Hypothalamus (tissue), 51 donors: Measurements from ENCODE around the gene LY9.

Experiments used
- DNase-seq, 51 donors: peaks; one replicate each; lab custom pipeline; 2025; lab: John Stamatoyannopoulos, UW

The LY9 gene

DNA sequence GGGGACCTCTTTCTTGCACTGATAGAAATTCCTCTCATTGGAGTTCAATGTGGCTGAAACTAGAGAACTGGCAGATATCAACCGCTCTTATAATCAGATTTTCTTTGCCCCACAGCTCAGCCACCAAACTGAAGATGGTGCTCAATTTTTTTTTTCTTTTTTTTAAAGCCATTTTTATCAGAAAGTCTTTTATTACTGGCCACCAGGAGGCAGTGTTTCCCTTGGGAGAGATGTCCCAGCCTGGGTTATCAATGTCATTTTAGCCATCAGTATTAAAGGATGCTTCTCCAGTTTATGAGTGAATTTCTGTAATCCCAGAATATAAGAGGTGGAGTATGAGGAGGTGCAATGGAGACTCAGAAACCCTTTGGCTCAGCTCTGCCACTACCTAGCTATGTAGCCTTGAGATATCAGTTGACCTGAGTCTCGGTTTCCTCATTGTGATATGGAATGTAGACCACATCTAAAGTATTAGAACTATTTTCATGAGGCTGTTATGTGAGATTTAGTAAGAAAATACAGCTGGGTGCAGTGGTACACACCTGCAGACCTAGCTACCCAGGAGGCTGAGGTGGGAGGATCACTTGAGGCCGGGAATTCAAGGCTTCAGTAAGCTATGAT lies 39.1 kb downstream of the LY9 start:
- peak in 2 of 51 donors; percentile 5 to 10 for DNase-seq

DNA sequence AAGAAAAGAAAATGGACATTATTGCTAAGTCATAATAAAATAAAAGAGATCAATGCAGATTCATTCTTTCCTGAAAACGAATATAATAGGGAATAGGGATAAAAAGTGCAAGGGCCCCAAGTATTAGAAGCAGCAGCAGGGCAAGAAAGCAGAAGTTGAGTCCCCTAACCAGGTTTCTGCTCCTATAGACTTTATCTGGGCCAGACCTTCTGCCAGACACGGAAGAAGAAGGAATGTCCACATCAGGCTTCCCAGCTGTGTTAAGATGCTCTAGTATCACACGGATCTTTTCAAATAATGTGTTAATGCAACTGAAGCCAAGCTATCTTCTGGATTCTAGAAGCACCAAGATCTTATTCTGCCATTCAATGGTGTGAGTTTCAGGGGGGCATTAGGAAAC lies 39.8 kb downstream of the LY9 start:
- DNase-seq, result no peak

DNA sequence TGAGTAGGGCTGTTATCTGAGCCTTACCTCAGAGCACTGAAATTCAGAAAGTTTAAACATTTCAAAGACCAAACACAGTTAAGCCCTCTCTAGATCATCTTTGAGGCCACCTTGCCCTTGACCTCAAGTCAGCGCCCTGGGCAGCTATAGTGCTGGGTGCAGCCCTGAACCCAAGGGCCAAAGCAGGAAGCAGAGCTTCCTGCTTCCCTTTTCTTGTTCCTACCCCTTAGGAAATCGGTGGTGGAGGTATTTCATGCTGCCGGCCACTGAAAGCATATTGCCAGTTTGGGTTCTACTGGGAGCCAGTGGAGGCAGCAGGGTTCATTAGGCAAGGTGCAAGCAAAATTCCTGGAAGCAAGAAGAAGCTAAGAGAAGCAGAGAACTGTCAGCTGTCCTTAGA lies 40.6 kb downstream of the LY9 start:
- no peak for DNase-seq

DNA sequence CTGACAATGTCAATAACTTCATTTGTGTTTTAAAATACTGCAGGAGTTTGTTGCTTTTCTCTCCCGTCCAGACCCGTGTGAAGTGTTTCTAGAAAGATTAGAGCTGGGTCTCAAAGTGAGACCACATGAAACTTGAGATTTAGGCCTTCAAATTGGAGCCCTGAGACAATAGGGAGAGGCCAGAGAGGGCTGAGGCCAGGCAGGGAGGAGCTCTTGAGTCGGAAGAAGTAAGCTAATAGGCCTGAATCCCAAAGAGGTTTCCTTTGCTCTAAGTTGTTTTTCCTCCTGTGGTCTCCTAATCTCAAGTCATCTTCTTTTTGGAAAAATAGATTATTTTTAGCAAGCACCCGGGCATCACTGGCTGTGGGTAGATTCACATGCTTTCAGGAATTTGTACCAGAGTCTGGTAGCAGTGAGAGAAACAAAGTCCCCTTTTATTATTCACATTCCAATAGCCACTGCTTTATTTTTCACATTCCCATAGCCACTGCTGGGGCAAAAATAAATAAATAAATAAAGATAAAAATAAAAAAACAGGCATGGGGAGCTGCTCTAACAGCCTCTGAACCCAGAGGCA lies 41.1 kb downstream of the LY9 start:
- no peak for DNase-seq

DNA sequence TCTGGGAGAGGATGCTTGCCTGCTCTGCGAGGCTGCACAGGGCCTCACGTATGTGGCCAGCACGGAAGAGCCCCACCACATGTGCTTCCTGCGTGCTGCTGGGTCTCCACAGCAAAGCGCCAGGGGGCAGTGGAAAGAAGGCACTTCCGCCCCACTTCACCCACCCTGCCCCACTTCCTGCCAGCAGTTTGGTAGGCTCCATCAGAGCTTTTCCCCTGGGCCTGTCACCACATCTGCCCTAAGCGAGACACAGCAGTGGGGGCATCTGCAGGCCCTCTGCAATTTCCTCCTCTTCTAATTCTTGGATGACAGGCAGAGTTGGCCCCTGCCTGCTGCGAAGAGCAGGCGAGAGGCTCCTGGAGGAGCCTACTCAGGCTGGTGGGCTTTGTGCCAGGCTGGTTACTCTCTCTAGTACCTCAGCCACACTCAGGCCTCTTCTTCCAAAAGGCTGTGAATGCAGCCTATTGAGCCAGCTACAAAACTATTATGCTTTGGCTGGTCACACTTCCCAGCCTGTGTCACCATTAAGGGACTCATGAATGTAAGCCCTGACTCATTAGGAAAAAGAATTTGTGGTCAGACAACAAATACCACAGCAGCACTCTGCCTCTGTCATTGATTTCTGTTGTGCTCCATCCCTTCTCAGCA lies 41.7 kb downstream of the LY9 start:
- peak in 14 of 51 donors; percentile 2 to 40 (median 17) for DNase-seq

DNA sequence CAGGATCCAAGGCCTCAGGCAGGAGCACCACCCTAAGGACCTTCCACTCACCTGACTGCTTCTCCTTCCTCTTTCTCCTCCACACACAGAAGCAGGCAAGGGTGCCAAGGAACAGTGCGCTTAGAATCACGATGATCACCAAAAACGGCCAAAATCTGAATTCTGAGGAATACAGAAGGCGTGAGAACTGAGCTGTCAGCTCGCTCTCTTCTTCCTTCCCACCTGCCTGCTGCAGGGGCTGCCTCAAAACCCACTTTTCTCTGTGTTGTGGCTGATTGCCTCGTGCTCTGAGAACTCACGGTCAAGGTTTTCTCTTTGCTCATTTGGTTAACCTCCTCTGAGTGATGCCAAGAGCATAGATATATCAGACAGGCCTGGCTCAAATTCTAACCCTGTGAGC lies 42.9 kb downstream of the LY9 start:
- DNase-seq, result no peak

DNA sequence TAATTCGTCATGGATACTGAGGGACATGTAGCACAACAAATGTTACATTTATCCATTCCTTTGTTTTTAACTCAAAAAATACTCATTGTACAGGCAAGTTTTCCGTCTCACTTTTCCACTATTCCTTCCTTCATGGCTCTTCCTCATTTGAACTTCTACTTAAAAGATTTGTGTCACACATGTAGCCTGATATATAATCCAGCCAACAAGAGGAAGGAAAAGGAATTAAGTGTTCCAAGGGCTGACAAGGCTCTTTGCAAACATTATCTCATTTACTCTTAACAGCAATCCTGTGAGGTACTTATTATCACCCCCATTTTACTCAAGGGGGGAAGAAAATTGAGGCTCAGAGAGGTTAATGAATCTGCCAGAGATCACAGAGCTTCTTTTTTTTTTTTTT lies 43.8 kb downstream of the LY9 start:
- no peak for DNase-seq

DNA sequence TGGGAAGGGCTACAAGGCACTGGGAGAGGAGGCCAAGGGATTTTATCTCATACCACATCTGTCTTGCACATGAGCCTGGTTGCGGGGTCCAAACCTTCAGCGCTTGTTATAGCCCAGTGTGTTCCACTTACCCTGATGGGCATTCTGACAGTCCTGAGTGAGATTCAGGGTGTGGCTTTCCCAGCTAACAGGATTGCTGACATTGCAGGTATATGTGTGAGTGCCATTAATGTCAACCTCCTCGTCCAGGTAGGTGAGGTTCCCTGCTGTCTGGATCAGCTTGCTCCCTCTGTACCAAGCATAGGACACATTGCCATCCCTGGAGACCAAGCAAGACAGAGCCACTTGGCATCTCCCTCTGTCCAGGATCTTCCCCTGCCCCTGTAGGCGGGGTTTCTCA lies 45.1 kb downstream of the LY9 start:
- no peak for DNase-seq

DNA sequence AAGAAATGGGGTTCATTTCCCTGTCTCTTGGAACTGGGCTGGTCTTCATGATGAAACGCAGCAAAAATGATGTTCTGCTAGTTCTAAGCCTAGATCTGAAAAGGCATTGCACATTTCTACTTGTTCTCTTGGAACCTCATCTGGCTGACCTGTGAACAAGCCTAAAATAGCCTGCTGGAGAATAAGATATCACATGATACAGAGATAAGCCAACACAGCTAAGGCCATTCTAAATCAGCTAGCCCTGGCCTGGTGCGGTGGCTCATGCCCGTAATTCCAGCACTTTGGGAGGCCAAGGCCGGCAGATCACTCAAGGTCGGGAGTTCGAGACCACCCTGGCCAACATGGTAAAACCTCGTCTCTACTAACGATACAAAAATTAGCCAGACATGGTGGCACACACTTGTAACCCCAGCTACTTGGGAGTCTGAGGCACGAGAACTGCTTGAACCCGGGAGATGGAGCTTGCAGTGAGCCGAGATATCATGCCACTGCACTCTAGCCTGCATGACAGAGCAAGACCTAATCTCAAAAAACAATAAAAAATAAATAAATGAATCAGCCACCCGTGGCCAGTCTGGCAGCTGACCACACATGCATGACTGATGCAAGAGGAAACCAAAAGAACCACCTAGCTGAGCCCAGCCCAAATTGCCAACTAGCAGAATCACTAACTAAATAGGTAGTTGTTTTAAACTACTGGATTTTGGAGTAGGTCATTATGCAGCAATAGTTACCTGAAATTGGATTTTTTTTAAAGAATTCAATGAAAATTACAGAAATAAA lies 48.7 kb downstream of the LY9 start:
- no peak for DNase-seq

DNA sequence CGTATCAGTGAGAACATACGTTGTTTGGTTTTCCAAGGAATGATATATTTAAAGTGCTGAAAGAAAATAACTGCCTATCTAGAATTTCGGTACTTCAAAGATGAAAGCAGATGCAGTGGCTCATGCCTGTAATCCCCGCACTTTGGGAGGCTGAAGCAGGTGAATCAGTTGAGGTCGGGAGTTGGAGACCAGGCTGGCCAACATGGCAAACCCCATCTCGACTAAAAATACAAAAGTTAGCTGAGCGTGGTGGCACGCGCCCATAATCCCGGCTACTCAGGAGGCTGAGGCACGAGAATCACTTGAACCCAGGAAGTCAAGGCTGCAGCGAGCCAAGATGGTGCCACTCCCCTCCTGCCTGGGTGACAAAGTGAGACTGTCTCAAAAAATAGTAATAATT lies 50.3 kb downstream of the LY9 start:
- no peak for DNase-seq

DNA sequence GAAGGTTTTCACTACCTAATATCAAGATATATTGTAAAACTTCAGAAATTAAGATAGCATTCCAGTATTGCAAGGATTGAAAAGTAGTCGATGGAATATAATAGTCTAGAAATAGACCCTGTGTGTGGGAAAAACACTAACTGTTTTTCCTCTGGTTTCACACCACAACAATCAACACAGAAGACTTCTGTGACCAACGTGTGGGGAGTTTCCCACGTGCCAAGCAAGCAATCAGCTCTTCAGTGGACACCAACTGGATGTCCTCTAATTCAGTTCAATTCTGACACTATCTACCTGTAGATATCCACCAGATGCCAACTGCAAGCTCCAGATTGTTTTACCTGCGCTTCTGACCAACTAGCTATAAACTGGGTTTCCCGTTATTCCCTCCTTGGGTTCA lies 54.6 kb downstream of the LY9 start:
- no peak for DNase-seq

DNA sequence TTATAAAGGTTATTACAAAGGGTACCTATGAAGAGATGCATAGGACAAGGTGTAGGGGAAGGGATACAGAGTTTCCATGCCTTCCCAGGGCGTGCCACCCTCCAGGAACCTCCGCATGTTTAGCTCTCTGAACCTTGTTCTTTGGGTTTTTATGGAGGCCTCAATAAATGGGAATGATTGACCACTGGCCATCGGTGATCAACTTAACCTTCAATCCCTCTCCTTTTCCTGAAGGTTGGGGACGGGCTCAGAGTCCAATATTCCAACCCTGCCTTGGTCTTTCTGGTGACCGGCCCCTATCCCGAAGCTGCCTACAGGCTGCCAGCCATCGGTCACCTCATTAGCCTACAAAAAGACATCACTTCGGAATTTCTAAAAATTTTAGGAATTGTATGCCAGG lies 55.0 kb downstream of the LY9 start:
- DNase-seq, result no peak

DNA sequence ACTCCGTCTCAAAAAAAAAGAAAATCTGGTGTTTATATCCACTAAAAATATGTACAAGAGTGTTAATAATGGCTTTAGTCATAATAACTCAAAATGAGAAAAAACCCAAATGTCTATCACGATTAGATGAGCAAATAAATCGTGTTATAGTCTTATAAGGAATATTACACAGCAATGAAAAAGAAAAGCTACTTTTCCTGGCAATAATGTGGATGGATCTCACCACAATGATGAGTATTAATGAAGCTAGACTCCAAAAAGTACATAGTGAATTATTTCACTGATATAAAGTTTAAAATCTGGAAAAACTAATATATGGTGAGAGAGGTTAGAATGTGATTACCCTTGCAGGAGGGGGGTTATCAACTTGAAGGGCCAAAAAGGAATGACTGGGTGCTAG lies 57.0 kb downstream of the LY9 start:
- DNase-seq, result no peak

DNA sequence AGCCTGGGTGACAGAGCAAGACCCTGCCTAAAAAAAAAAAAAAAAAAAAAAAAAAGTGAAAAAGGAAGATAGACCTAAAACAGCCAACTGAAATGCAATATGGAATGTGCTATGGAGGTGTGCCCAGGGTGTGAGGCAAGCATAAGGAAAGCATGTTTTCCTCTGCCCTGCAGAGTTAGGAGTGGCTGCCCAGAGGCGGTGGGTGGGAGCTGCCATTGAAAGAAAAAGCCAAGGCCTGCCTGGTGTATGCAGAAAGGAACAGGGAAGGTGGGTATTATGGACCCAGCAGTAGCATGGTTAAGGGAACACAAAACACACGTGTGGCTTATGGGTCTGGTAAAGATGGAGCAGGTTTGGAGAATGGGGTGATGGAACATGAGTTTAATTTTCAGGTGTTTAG lies 57.8 kb downstream of the LY9 start:
- no peak for DNase-seq

DNA sequence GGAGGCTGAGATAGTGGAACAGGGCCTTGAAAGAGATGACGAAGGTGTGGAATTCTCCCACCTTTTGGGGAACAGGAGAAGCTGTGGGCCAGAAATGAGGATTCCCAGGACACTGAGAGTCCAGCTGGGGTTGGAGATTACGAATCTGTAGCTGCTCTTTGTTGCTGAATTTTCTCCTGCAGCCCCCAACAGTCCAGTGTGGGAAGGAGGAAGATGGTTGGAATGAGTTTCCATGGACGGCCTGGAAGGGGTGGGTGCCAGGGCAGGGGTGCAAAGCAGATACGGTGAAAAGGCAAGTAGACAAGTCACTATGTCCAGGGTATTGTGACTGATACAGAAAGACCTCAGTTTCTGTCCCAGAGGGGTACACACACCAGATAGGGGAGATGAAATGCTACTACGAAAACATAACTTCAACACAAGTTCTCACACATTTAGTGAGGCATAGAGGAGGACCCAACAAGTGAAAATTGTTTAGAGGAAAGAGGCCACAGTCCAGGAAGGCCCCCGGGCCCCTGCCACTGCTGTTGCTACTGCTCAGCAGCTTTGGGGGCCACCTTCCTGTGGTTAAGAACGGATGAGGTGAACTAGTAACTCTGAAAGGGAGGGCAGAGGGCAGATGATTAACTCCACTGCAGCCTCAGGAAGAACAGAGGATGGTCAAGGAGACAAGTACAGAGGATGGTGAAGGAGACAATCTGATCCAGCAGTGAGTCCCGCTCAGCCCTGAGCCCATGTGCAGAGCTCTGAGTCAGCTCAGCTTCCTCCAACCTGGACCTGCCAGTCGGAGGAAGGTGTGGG lies 59.4 kb downstream of the LY9 start:
- no peak for DNase-seq

DNA sequence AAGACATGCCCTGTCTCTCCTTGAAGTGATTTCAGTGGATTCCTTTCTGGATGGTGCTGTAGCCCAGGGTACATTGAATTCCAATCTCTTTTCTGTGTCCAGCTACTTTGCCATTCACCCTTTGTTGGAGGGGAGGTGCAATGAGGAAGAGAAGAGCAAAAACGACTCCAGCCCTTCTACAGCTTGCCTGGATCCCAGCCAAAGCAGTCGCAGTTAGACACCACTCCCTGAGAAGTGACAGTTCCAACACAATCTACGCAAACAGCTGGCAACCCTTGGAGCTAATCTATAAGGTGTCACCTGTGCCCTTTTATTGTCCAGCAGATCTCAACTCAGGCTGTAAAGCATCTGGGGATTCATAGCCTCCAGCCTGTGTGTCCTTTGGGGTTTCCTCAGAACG lies 62.1 kb downstream of the LY9 start:
- DNase-seq, result no peak

DNA sequence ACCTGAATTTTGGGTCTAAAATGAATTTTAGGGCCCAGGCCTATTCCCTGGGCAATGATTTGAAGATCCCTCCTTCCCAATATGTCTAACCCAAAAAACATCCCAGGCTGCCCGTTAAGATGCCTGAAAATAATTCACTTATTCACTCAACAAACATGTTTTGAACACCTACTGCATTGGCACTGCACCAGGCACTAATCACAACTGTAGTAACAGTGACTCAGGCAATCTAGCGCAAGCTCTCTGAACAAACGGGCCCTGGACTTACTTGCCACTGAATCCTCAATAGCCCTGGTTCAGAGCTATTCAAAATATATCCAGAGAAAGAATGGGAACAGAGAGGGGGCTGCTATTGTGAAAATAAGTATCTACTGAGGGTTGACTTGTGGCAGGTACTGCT lies 62.5 kb downstream of the LY9 start:
- DNase-seq, result no peak

DNA sequence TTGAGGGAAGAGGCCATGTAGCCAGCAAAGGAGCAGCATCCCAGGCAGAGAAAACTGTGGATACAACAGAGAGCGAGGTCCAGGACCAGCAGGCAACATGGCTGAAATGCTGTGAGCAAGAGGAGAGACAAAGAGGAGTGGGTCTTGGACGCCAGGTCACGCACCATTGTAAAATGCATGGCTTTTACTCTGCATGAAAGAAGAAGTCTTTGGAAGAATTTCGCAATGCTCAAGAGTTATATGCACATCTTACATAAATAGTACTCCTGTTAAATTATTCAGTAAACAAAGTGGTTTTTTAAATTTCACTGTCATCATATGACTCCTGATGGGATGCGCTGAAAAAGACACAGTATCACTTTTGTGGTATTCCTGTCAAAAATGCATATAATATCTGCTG lies 63.2 kb downstream of the LY9 start:
- no peak for DNase-seq

DNA sequence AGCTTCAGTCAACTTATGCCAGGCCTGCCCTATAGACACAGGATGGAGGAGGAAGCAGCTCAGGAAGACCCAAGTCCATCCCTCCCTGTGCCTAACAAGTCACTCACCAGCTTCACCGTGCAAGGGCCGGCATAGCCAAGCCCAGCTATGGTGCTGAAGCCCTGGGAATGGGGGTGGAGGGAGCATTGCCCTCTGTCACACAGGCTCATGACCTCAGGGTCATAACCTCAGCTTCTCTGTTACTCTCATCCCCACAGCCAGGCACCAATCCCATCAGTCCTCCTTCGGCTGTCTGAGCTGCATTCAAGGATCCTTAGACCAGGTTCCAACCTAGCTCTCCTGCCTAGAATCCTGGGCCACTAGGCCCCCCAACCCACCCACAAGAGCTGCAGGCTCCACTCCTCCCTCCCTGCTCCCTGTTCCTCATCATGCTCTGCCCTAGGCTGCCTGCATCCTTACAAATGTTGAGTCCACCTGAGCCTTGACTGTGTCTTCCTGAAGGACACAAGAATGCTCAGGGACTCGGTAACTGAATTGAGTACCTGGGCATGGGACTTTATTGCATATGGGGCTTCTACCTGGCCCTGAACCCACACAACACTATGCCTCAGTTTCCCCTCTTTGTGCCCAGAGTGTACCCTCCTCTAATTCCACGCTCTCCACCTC lies 65.0 kb downstream of the LY9 start:
- no peak for DNase-seq
